HG03097 (cell line): ENCODE measurements around the gene CD59.
"Not testable (repeated sequence)": the region's sequence is repeated elsewhere in the genome, so short reads cannot be mapped to it uniquely, and the experiment has no call there.

Experiments
- ATAC-seq: cut with Tn5 transposase; IDR thresholded peaks from one replicate; pipeline ENCODE4 v1.9.1; 2021; ENCODE audit not compliant: unreplicated experiment, low FRiP score

The CD59 gene

GRCh38 chr11:33743291-33743690, 7.1 kb upstream of the CD59 start:
- no peak for ATAC-seq

GRCh38 chr11:33742249-33742851, 6.1 kb upstream of the CD59 start:
- no peak for ATAC-seq

- no peak for ATAC-seq
Measured at GRCh38 chr11:33741806-33742205, 5.6 kb upstream of the CD59 start.

- ATAC-seq = no peak
Measured at GRCh38 chr11:33737362-33737821, 1.2 kb upstream of the CD59 start.

- peak; percentile 50 for ATAC-seq
Measured at GRCh38 chr11:33735271-33736147, 714 bp downstream of the CD59 start.

GRCh38 chr11:33734441-33735270, 1.6 kb downstream of the CD59 start:
- ATAC-seq = no peak

- ATAC-seq = no peak
Measured at GRCh38 chr11:33733980-33734379, 2.2 kb downstream of the CD59 start.

GRCh38 chr11:33731723-33732531, 4.3 kb downstream of the CD59 start:
- no peak for ATAC-seq

GRCh38 chr11:33730716-33731115, 5.5 kb downstream of the CD59 start:
- no peak for ATAC-seq

GRCh38 chr11:33729072-33729664, 7.1 kb downstream of the CD59 start:
- ATAC-seq = not testable (repeated sequence)

GRCh38 chr11:33727539-33727938, 8.7 kb downstream of the CD59 start:
- ATAC-seq = not testable (repeated sequence)

GRCh38 chr11:33725496-33725895, 10.7 kb downstream of the CD59 start:
- ATAC-seq = no peak

- no peak for ATAC-seq
Measured at GRCh38 chr11:33724644-33725035, 11.6 kb downstream of the CD59 start.

GRCh38 chr11:33723238-33723881, 12.9 kb downstream of the CD59 start:
- no peak for ATAC-seq

GRCh38 chr11:33722590-33723234, 13.5 kb downstream of the CD59 start:
- peak; percentile 65 for ATAC-seq

- no peak for ATAC-seq
Measured at GRCh38 chr11:33721984-33722383, 14.2 kb downstream of the CD59 start.

- no peak for ATAC-seq
Measured at GRCh38 chr11:33721426-33721825, 14.8 kb downstream of the CD59 start.

- ATAC-seq = no peak
Measured at GRCh38 chr11:33719587-33719986, 16.6 kb downstream of the CD59 start.

GRCh38 chr11:33718440-33718839, 17.8 kb downstream of the CD59 start:
- ATAC-seq = no peak
